Lung (tissue), 12 donors: Measurements from ENCODE around the gene DBH. TPM values are rescaled to one million over a fixed set of nuclear protein-coding genes. Genes with fewer than 3 reads are reported as not detected.

ENCODE experiments used
- ATAC-seq: fragments of 200-7000 bp; cut with Tn5 transposase; one replicate; pipeline ENCODE4 v1.9.1; 2020; ENCODE audit warnings: moderate number of reproducible peaks; ENCODE audit not compliant: insufficient read depth, low FRiP score
- DNase-seq, 3 donors: peaks; one replicate each; pipeline ENCODE4 v3.0.0-alpha.2; 2013 to 2017
- H3K27ac ChIP-seq, 2 donors: one replicate each; pipeline ENCODE4 v1.5.1; 2013; ENCODE audit warnings: mild to moderate bottlenecking in 2 of 2, moderate library complexity in 2 of 2, control low read depth in 1 of 2, inconsistent platforms in 1 of 2, low read depth in 1 of 2, low read length in 1 of 2
- H3K27me3 ChIP-seq, 3 donors: one replicate each; pipeline ENCODE4 v1.5.1; 2013; ENCODE audit warnings: low read length in 2 of 3; ENCODE audit not compliant: control insufficient read depth in 3 of 3, insufficient read depth in 3 of 3
- H3K36me3 ChIP-seq, 4 donors: one replicate each; pipeline ENCODE4 v1.5.1; 2013; ENCODE audit warnings: low read length in 4 of 4, mild to moderate bottlenecking in 1 of 4, moderate library complexity in 1 of 4; ENCODE audit not compliant: control insufficient read depth in 4 of 4, insufficient read depth in 4 of 4
- H3K4me1 ChIP-seq, 5 donors: one replicate each; pipeline ENCODE4 v1.5.1; 2013; ENCODE audit warnings: low read length in 5 of 5, mild to moderate bottlenecking in 2 of 5, moderate library complexity in 1 of 5; ENCODE audit not compliant: control insufficient read depth in 5 of 5, insufficient read depth in 5 of 5
- H3K4me3 ChIP-seq: one replicate; pipeline ENCODE4 v1.5.1; 2013; ENCODE audit warnings: mild to moderate bottlenecking, control low read depth, moderate library complexity
- H3K9ac ChIP-seq, 2 donors: one replicate each; pipeline ENCODE4 v1.5.1; 2013; ENCODE audit warnings: low read length in 2 of 2, control low read depth in 1 of 2; ENCODE audit not compliant: insufficient read depth in 1 of 2
- H3K9me3 ChIP-seq, 4 donors: one replicate each; pipeline ENCODE4 v1.5.1; 2013; ENCODE audit warnings: low read length in 3 of 4, mild to moderate bottlenecking in 1 of 4, moderate library complexity in 1 of 4; ENCODE audit not compliant: control insufficient read depth in 4 of 4, insufficient read depth in 3 of 4
- WGBS, 2 donors: extraction: QIAGEN DNeasy Blood & Tissue Kit; methylation state at CpG; one replicate each; pipeline ENCODE4 v1.1.7; 2013; 5-methylcytosine and 5-hydroxymethylcytosine counted together
- polyA plus RNA-seq, 2 donors: library from polyadenylated mRNA; stranded (reverse); fragments of 200-250 nt; gene quantifications; one replicate each; pipeline ENCODE4 v1.2.1, GENCODE V29; 2013
- total RNA-seq, 2 donors: library from RNA; depleted of rRNA in 1 of 2; stranded (reverse); fragments of >200 nt in 1 of 2; gene quantifications; one replicate each; pipeline ENCODE4 v1.2.1, GENCODE V29; 2014 to 2021
- TF ChIP-seq, protein P1 (sequence below): IDR thresholded peaks from 2 replicates; pipeline ENCODE4 v1.5.1; 2012; ENCODE audit warnings: mild to moderate bottlenecking; ENCODE audit errors: control extremely low read depth, extremely low read depth
- donor health status: control.
- donor health status: control.
- donor health status: Bipolar disorder and iron deficiency.
- donor health status: healthy.
- donor health status: DM: yes; HTN: yes; CAD: no.

DBH gene
- total and polyA plus RNA-seq, 4 donors, result 0.06 to 0.48 (median 0.08) TPM

DNA sequence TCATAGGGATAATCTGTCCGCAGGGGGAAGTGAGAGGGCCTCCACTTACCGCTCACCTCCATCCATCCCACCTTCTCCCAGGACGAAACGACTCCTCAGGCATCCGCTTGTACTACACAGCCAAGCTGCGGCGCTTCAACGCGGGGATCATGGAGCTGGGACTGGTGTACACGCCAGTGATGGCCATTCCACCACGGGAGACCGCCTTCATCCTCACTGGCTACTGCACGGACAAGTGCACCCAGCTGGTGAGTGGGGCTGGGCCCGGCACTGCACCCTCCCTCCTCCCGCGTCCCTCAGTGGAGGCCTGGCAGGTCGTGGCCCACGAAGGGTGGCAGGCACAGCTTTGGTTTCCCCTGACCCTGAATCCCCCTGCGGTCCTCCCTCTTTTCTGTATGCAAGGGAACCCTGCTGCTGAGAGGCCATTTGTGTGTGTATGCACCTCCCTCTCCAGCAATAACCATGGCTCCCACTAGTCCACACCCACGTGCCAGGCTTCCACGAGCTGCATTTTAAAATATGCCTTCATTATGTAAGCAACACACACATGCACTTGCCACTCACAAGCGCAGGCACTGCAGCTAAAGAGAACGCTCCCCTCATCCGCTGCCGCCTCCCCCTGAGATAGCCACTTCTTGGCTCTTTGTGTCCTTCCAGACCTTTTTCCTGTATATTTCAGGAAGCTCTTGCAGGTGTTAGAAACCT is 11.8 kb downstream of the DBH start:
- peaks cover 0 to under 1% (median 0%) of the 10 kb centered on the region in 5 donors for H3K4me1 ChIP-seq
- TF ChIP-seq, protein P1, sequence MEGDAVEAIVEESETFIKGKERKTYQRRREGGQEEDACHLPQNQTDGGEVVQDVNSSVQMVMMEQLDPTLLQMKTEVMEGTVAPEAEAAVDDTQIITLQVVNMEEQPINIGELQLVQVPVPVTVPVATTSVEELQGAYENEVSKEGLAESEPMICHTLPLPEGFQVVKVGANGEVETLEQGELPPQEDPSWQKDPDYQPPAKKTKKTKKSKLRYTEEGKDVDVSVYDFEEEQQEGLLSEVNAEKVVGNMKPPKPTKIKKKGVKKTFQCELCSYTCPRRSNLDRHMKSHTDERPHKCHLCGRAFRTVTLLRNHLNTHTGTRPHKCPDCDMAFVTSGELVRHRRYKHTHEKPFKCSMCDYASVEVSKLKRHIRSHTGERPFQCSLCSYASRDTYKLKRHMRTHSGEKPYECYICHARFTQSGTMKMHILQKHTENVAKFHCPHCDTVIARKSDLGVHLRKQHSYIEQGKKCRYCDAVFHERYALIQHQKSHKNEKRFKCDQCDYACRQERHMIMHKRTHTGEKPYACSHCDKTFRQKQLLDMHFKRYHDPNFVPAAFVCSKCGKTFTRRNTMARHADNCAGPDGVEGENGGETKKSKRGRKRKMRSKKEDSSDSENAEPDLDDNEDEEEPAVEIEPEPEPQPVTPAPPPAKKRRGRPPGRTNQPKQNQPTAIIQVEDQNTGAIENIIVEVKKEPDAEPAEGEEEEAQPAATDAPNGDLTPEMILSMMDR, result no peak
- ATAC-seq, result no peak
- DNase-seq, result no peak
- no peaks in the 10 kb centered on the region for H3K27me3 ChIP-seq
- no peaks in the 10 kb centered on the region for H3K36me3 ChIP-seq
- H3K27ac ChIP-seq, result no peak overlapping the region
- H3K9ac ChIP-seq, result no peak overlapping the region
- no peak overlapping the region for H3K4me3 ChIP-seq
- WGBS, 2 donors, result 84 to 89% methylated on average over 25 of the region's 25 CpGs
- no peaks in the 10 kb centered on the region for H3K9me3 ChIP-seq

GRCh38 chr9:133649194-133649593 is 13.0 kb downstream of the DBH start:
- DNase-seq, result no peak
- Histone ChIP-seq H3K27me3 (peaks cover 0 to 3% (median under 1%) of the 10 kb centered on the region in 3 donors), H3K9me3 (no peaks in the 10 kb centered on the region), H3K36me3 (no peaks in the 10 kb centered on the region), H3K4me3 (no peak overlapping the region), H3K4me1 (no peaks in the 10 kb centered on the region), H3K9ac (no peak overlapping the region), H3K27ac (no peak overlapping the region)
- 79 to 84% methylated on average over 7 of the region's 7 CpGs for WGBS, 2 donors
- no peak for ATAC-seq
- TF ChIP-seq, protein P1, result no peak

- TF ChIP-seq, protein P1, result no peak
- Histone ChIP-seq H3K27me3 (peaks cover 0 to 11% (median 4%) of the 10 kb centered on the region in 3 donors), H3K36me3 (no peaks in the 10 kb centered on the region), H3K27ac (no peak overlapping the region), H3K4me1 (no peaks in the 10 kb centered on the region), H3K9ac (no peak overlapping the region), H3K9me3 (no peaks in the 10 kb centered on the region), H3K4me3 (no peak overlapping the region)
- ATAC-seq (no peak), DNase-seq (no peak)
- 92 to 96% methylated on average over 12 of the region's 12 CpGs for WGBS, 2 donors
Observed at GRCh38 chr9:133650026-133650425, 13.9 kb downstream of the DBH start.
